NCI-H526 (cell line): ENCODE data around the gene MUC2.

Source experiments
- DNase-seq, 2 experiments: peaks; one replicate each; lab custom pipeline; 2025; lab: John Stamatoyannopoulos, UW

The MUC2 gene

GRCh38 chr11:1051356-1052132 is 23.1 kb upstream of the MUC2 start:
- DNase-seq: no peak

GRCh38 chr11:1052133-1053011 is 22.3 kb upstream of the MUC2 start:
- no peak for DNase-seq

DNA sequence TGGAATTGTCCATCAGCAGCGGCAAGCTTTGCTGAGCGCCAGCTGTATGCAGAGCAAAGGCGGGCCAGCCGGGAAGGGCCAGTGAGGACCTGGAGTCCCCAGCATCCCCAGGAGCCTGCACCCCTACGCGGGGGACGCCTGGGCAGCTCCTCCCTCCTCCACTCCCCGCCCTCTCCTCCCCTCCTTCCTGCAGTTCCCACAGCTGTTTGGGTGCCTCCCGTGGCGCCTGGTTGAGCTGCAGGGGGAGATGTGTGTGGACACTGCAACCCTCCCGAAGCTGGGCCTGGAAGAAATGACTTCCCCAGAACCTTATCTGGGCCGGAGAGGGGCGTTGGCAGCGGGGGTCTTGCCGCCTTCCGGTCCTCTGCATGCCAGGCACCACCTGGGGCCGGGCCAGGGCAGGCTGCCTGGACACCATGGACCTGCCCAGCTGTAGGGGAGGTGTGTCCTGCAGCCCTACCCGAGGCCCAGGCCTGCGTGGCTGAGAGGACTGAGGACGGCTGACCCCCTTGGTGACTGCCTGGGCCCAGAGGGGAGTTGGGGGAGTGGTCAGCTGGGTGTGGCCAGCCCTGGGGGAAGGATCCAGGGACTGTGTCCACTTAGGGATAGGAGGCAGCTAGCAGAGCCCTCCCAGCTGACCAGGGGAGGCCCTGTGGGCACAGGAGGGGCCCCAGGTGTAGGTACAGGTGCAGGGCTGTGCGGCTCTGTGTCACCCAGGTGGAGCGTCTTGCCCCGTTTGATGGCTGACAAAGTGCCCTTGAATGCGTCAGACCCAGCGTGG is 21.4 kb upstream of the MUC2 start:
- DNase-seq: no peak

DNA sequence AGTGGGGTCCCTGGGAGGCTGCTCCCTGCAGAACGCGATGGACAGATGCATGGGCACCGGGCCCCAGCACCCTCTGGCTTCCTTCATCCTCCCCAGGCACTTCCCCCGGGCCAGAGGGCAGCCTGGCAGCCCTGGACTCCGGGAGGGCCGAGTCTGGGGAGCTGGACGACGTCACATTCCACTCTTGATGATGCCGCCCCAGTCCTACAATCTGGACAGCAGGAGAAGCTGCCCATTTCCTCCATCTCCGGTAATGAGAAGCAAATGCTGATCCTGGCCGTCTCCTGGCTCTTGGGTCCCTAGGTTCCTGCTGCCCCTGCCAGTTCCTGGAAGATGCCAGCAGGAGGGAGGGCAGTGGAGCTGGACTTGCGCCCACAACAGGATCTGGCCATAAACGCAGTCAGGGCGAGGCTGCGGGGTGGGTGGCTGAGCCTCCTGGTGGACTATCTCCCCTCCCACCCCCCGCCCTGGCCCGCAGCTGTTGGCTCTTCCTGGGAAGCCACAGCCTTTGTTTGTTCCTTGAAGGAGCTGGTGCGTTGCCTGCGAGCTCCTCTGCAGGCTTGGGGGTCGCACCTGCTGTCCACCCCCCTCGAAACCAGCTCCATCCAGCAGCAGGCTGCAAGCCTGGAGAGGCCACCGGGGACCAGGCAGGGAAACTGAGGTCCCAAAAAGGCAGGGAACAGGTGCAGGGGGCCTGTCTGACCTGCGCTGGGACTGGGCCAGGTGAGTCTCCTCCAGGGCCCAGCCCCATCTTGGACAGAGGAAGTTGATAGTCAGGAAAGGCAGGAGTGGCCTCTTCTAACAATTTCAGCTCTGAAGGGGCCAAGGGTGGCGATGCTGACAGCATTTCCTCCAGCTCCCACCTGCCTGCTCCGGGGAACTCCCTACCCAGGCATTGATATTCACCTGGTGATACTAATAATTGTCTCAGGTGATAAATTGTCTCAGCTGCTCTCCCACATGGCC is 20.2 kb upstream of the MUC2 start:
- DNase-seq: no peak

GRCh38 chr11:1055109-1055703 is 19.5 kb upstream of the MUC2 start:
- DNase-seq: no peak

DNA sequence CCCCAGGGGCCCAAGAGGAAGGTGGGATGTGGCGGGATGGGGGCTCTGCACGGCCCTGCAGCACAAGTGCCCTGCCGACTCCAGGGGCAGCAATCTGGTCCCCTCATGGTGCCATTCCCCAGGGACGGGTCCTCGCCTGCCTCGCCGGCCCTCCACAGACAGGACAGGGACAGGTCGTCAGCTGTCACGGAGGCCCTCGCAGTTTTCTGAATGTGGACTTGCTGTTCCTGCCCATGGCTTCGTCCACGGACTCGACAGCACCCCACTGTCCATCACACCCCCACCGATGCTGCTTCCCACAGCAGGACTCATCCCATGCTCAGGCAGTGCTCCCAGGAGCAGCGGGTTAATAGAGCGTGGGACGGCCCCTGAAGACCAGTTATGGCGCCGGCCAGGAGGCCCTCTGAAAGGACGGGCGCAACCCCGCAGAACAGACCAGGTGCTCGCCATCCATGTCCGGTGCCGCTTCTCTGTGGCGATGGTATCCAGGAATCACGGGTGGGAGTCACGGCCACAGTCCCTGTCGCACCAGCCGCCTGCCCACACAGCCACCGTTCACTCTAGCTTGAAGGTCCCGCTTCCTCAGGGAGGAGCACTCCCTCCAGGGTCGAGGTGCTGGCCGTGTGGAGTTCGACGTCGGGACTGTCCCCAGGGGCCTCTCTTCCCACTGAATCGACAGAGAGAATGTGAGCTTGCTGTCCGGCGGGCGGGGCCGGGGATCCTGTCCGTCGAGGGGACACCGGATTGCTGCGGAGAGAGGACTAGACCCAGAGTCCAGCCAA is 18.5 kb upstream of the MUC2 start:
- no peak for DNase-seq

GRCh38 chr11:1057806-1058205 is 16.9 kb upstream of the MUC2 start:
- no peak for DNase-seq

DNA sequence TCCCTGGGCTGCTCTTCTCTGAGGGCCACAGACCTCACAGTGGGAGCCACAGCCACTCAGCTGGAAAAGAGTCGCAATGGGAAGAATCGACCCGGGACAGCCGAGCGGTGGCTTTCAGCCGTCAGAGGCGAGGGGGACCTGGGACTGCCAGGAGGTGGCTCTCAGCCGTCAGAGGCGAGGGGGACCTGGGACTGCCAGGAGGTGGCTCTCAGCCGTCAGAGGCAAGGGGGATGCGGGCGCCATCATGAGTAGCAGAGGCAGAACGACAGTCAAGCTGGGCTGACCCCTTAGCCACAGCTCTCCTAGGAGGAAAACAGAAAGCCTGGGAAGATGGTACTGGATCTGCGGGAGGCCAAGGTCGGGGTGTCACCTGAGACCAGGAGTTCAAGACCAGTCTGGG is 14.9 kb upstream of the MUC2 start:
- no peak for DNase-seq

- DNase-seq: no peak
These were observed 14.3 kb upstream of the MUC2 start for GRCh38 chr11:1060410-1060809.

DNA sequence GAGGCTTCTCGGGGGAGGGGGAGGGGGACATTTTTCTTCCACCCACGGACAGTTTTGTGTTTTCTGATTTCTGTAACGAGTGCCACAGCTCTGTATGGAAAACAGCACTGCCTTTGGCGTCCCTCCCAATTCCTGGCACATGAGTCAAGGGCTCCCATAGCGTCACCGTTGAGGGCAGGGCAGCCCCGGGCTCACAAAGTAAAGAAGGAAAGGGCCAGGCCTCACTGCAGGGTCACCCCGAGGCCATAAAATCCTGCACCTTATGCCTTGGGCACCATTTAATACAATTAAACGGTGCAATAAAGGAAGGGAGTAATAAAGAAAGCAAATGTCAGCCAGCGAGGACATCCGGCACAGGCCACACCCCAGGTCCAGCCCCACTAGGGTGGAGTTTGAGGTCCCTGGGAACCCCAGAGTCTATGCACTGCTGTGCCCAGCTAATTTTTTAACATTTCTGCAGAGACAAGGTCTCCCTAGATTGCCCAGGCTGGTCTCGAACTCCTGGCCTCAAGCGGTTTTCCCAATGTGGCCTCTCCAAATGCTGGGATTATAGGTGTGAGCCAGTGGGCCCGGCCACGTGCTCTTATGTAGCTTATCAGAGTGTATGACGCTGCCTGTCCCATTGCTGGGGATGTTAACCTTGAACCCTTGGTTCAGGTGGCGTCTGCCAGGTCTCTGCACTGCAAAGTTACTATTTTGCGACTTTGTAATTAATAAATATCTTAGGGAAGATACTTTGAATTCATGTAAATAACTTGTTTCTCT is 13.6 kb upstream of the MUC2 start:
- DNase-seq: no peak

- DNase-seq: no peak
These were observed 12.4 kb upstream of the MUC2 start for GRCh38 chr11:1062075-1062820.

GRCh38 chr11:1064167-1064566 is 10.5 kb upstream of the MUC2 start:
- no peak for DNase-seq

- no peak for DNase-seq
These were observed 6.7 kb upstream of the MUC2 start for GRCh38 chr11:1067812-1068496.

DNA sequence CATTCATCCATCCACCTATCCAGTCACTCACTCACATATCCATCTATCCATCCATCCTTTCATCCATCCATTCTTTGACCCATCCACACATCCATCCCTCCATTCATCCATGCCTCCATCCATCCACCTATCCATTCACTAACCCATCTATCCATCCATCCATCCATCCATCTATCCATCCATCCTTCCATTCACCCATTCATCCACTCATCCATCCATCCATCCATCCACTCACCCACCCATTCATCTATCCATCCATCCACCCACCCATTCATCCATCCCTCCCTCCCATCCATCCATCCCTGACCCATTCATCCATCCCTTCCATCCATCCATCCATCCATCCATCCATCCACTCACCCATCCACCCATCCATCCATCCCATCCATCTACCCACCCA is 4.9 kb upstream of the MUC2 start:
- DNase-seq: no peak

- DNase-seq: no peak
These were observed 3.8 kb upstream of the MUC2 start for GRCh38 chr11:1070594-1071462.

DNA sequence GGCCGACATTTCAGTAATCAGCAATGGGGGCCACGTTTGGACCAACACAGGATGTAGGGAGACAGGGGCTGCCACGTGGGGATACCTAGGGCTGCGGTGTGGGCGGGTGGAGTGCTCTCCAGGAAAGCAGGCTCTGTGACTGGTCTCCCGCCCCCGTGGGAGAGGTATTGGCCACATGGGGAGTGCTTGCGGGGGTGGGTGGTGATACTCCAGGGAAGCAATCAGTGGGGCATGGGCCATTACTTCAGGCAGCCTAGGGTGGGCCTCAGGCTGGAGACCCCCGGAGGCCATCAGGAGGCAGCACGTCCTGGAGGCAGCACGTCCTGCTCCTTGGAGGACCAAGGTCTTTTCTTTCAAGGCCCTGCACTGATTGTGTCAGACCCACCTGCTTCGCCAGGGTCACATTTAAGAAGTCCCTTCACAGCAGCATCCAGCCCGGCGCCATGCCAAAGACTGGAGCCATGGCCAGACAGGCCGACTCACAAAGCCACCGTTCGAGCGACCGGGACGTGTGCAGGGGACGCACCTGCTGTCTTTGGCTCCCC is 3.0 kb upstream of the MUC2 start:
- DNase-seq: no peak
